ENCODE results near the gene NAT16. TPM values are rescaled to one million over a fixed set of nuclear protein-coding genes. Genes with fewer than 3 reads are reported as not detected.
"Not testable (repeated sequence)": the region's sequence is repeated elsewhere in the genome, so short reads cannot be mapped to it uniquely, and the experiment has no call there.

NAT16 gene
- total RNA-seq, 2 experiments from 2014 or later, result not detected

DNA sequence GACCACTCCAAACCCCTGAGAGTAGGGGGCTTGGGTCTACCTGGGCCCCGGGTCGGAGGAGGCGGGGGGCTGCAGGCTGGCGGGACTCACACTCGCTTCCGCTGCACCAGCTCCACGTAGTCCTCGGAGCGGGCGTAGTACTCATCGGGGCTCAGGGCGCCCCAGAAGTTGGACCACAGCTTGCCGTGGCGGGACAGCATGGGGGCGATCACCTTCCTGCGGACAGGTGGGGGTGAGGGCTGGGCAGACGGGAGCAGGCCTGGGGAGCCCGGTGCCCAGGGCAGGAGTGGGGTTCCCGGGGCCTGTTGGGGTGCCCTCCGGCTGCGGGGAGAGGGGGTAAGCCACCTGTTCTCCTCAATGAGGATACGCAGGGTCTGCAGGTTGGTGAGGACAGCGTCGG is 31.4 kb upstream of the NAT16 start:
- Mint-ChIP-seq H3K27me3 (no peaks in the 10 kb centered on the region), H3K4me3 (no peak overlapping the region), H3K9me3 (ENCODE audit: low read depth) (no peaks in the 10 kb centered on the region), H3K36me3 (peaks cover 4% of the 10 kb centered on the region), H3K4me1 (peaks cover 5% of the 10 kb centered on the region), H3K27ac (no peak overlapping the region)
- ATAC-seq, result no peak
- CTCF ChIA-PET, result interaction anchor here (1.1 to 1.6 kb wide), 3 partner anchors 67 to 71 kb away, joined by 3 to 5 read pairs (median 4); no protein-coding TSS in a partner anchor
- no peak for DNase-seq

DNA sequence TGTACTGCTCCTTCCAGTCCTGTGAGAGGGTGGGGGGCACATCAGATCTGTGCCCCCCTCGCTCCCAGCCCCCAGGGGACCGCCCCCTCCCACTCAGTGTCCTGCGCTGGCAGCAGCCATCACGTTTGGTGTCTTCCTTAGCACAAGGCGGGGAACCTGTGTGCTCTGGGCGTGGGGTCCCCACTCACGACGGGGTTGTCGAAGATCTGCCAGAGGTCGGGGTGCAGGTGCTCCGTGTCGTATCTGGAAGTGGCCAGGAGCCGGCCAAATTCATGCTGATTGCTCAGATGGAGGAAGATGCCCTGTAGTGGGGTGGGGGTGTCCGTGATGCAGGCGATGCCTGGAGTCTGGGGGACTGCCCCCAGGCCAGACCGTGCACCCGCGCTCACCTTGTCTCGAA is 30.1 kb upstream of the NAT16 start:
- Mint-ChIP-seq H3K4me1 (no peaks in the 10 kb centered on the region), H3K27ac (no peak overlapping the region), H3K36me3 (no peaks in the 10 kb centered on the region), H3K9me3 (ENCODE audit: low read depth) (no peaks in the 10 kb centered on the region), H3K4me3 (no peak overlapping the region), H3K27me3 (no peaks in the 10 kb centered on the region)
- no peak for ATAC-seq
- no peak for DNase-seq
- CTCF ChIA-PET, result interaction anchor here (0.5 to 1.3 kb wide), 3 partner anchors 17 to 67 kb away, joined by 3 to 4 read pairs (median 3); no protein-coding TSS in a partner anchor

DNA sequence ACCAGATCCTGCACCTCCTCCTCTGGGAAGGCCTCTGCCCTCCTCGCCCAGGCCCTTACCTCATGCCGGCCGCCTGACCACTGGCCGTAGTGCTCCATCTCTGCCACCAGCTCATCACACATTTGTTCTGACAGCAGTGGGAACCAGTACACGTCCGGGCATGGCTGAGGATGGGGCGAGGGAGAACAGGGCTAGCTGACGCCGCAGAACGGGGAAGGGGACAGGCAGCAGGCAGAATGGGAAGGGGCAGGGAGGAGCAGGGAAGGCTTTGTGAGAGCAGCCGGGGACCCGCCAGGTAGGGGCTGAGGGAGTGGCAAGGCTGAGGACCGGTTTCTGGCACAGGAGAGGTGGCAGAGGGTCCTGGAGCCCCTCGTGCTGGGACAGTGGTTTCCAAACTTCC is 28.7 kb upstream of the NAT16 start:
- no peaks in the 10 kb centered on the region for H3K36me3 Mint-ChIP-seq
- peaks cover 5% of the 10 kb centered on the region for H3K27me3 Mint-ChIP-seq
- CTCF ChIA-PET, result interaction anchor here (0.7 to 1.4 kb wide), 2 partner anchors 16 to 17 kb away, joined by 3 to 4 read pairs; no protein-coding TSS in a partner anchor
- no peaks in the 10 kb centered on the region for H3K4me1 Mint-ChIP-seq
- no peak overlapping the region for H3K27ac Mint-ChIP-seq
- ATAC-seq (no peak), DNase-seq (no peak)
- H3K9me3 Mint-ChIP-seq (ENCODE audit: low read depth), result no peaks in the 10 kb centered on the region
- H3K4me3 Mint-ChIP-seq, result no peak overlapping the region

DNA sequence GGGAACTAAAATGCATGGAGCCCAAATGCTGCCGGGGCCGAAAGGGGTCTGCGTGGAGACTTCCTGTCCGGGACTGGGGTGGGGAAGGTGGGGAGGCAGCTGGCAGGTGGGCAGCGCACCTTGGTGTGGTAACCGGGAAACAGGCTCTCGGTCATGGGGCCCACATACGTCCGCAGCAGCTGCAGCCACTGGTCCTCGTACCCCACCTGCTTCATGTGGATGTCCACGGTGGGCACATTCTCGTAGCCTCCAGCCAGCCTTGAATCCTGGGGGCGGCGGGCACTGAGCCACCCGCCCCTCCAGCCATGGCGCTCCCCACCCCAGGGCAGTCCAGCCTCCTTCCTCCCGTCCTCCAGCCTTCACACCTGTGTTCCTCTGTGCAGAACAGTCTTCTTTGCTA is 27.4 kb upstream of the NAT16 start:
- ATAC-seq (no peak), DNase-seq (no peak)
- no peaks in the 10 kb centered on the region for H3K4me1 Mint-ChIP-seq
- H3K27me3 Mint-ChIP-seq, result peaks cover 15% of the 10 kb centered on the region
- no peaks in the 10 kb centered on the region for H3K9me3 Mint-ChIP-seq (ENCODE audit: low read depth)
- CTCF ChIA-PET, result interaction anchor here (1.0 to 1.4 kb wide), 3 partner anchors 10 to 320 kb away, joined by 3 read pairs; partner anchors contain the start of genes PLOD3 and ZNHIT1
- H3K4me3 Mint-ChIP-seq, result no peak overlapping the region
- no peak overlapping the region for H3K27ac Mint-ChIP-seq
- H3K36me3 Mint-ChIP-seq, result no peaks in the 10 kb centered on the region

DNA sequence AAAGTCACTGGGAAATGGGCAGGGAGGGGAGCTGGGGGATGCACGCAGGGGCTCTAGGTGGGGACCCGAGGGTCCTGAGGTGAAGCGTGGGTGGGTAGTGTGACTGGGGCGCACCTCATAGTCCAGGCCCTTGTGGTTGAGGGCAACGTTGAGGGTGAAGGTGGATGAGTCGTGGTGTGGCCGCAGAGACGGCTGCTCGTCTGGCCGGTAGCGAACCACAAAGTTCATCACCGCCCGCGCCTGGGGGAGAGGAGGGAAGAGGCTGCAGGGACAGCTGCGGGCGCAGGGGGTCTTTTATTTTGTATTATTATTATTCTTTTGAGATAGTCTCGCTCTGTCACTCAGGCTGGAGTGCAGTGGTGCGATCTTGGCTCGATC is 26.6 kb upstream of the NAT16 start:
- no peak for ATAC-seq
- no peak overlapping the region for H3K4me3 Mint-ChIP-seq
- no peaks in the 10 kb centered on the region for H3K9me3 Mint-ChIP-seq (ENCODE audit: low read depth)
- H3K27me3 Mint-ChIP-seq, result peaks cover 21% of the 10 kb centered on the region
- H3K36me3 Mint-ChIP-seq, result no peaks in the 10 kb centered on the region
- DNase-seq, result no peak
- CTCF ChIA-PET, result no interaction called here
- no peaks in the 10 kb centered on the region for H3K4me1 Mint-ChIP-seq
- no peak overlapping the region for H3K27ac Mint-ChIP-seq

DNA sequence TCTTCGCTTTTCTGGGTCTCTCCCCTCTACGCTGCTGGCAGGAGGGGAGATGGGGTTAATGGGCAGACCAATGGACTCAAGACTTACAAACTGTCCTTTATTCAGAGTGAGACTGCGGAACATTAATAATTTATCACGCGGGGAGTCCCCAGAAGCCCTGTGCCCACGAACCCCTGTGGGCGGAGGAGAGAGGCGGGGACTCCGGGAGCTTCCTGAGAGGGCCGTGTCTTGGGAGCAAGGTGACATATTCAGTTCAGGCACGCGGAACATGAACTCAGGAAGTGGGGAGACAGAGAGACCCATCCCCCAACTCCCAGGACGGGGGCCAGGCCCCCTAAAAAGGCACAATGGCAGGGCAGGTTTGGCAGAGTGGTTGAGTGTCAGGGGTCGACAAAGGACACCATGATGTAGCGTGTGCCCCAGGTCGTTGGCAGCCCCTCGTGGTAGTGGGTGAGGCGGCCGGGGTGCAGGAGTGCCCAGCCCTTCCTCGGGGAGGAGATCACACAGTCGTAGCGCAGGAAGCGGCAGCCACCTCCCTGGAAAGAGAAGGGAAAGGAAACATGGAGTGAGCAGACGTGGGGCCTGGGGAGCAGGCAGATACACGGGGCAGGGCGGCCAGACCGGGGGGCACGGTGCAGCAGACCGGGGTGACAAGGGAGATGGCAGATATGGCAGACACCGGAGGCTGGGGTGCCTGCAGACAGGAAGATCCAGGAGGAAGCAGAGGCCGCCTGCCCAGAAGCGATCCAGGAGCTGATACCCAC is 26.0 kb upstream of the NAT16 start:
- Mint-ChIP-seq H3K36me3 (no peaks in the 10 kb centered on the region), H3K4me1 (no peaks in the 10 kb centered on the region), H3K9me3 (ENCODE audit: low read depth) (no peaks in the 10 kb centered on the region), H3K27ac (no peak overlapping the region), H3K27me3 (peaks cover 27% of the 10 kb centered on the region), H3K4me3 (no peak overlapping the region)
- ATAC-seq (no peak), DNase-seq (no peak)
- CTCF ChIA-PET, result interaction anchor here (0.6 to 1.5 kb wide), 3 partner anchors 12 to 14 kb away, joined by 3 to 4 read pairs (median 4); partner anchors contain the start of genes PLOD3 and ZNHIT1

DNA sequence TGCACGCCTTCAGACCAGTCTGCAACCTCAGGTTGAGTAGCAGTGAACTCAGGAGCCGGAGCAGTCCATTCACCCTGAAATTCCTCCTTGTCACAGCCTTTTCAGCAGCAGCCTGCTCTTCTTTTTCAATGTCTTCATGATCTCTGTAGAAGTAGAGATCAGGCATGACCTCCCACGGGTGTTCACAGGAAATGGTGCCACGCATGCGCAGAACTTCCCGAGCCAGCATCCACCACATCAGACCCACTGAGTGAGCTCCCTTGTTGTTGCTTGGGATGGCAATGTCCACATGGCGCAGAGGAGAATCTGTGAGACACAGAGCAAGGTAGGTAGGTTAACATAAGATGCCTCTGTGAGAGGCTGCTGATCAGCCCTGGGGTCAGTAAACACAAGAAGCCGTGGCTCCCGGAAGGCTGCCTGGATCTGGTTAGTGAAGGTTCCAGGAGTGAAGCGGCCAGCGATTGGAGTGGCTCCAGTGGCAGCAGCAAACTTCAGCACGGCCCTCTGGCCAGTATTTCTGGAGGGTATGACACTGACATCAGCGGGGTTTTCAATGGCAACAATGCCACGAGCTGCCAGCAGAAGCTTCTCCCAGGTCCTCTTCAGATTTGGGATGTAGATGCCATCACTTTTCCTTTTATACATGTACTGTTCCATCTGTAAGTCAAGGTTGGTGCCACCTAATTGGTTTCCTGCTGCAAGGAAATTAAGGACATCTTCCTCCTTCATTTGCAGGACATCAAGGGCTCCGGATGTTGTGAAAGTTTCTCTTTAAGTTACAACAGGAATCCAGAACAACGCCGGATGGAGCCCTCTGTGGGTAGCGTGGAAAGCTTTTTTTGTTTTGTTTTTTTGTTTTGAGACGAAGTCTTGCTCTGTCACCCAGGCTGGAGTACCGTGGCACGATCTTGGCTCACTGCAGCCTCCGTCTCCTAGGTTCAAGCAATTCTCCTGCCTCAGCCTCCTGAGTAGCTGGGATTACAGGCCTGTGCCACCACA is 23.9 kb upstream of the NAT16 start:
- H3K27ac Mint-ChIP-seq; ATAC-seq; H3K36me3 Mint-ChIP-seq; H3K4me3 Mint-ChIP-seq; DNase-seq; H3K9me3 Mint-ChIP-seq (ENCODE audit: low read depth); H3K4me1 Mint-ChIP-seq: not testable (repeated sequence)
- peaks cover 39% of the 10 kb centered on the region for H3K27me3 Mint-ChIP-seq
- CTCF ChIA-PET, result interaction anchor here (1.0 to 3.5 kb wide), 4 partner anchors 11 to 79 kb away, joined by 4 to 18 read pairs (median 6); partner anchors contain the start of gene PLOD3

DNA sequence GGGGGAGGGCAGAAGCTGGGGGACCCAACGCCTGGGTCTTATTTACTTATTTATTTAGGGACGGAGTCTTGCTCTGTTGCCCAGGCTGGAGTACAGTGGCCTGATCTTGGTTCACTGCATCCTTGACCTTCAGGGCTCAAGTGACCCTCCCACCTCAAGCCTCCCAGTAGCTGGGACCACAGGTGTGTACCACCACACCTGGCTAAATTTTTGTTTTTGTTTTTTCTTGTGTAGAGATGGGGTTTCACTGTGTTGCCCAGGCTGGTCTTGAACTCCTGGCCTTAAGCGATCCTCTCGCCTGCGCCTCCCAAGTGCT is 22.5 kb upstream of the NAT16 start:
- no peak overlapping the region for H3K27ac Mint-ChIP-seq
- no peaks in the 10 kb centered on the region for H3K9me3 Mint-ChIP-seq (ENCODE audit: low read depth)
- no peak for ATAC-seq

DNA sequence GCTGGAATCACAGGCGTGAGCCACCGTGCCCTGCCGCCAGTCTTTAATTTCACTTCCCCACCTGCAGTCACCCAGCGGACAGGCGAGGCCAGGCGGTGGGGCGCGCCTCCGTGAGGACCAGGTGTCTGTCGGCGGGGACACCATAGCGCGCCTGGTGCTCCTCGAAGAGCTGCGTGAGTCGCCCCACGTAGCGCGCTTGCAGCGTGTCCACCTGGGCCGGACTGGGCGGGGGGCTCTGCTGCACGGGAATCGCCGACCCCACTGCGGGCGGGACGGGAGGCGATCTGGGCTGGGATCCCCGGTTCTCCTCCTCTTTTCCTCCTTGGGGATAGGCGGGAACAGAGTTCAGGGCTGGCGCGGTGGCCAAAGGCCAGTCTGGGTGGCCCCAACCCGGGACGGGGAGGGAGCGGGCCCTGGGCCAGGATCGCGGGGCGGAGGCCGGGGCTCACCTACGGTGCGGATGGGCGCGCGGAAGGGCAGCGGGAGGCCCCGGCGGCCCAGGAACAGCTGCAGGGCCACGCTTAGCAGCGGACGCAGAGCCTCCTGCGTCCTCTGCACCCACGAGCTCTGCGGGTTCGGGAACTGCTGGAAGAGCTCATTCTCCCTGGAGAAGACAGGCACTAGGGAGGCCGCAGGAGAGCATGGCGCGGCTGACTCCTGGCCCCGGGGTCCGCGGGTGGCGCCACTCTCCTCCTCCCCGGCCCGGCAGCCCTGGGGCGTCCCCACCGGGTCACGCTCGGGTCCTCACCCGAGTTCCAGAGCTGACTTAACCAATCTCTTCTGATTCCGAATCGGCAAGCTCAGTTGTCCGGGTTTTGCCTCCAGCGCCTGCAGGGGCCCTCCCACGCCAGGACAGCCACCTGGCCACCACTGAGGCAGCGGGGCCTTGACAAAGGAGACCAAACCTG is 21.9 kb upstream of the NAT16 start:
- CTCF ChIA-PET, result interaction anchor here (0.7 to 3.5 kb wide), 5 partner anchors 9 to 43 kb away, joined by 3 to 18 read pairs (median 3); partner anchors contain the start of genes FIS1, PLOD3 and ZNHIT1
- no peak overlapping the region for H3K27ac Mint-ChIP-seq
- no peaks in the 10 kb centered on the region for H3K9me3 Mint-ChIP-seq (ENCODE audit: low read depth)
- peaks cover 42% of the 10 kb centered on the region for H3K27me3 Mint-ChIP-seq
- no peak overlapping the region for H3K4me3 Mint-ChIP-seq
- no peaks in the 10 kb centered on the region for H3K36me3 Mint-ChIP-seq
- peaks cover 4% of the 10 kb centered on the region for H3K4me1 Mint-ChIP-seq
- no peak for ATAC-seq
- no peak for DNase-seq

More for the DNA sequence above, 22.5 kb upstream of the NAT16 start:
- Mint-ChIP-seq H3K4me1 (peaks cover 4% of the 10 kb centered on the region), H3K4me3 (no peak overlapping the region), H3K27me3 (peaks cover 42% of the 10 kb centered on the region), H3K36me3 (no peaks in the 10 kb centered on the region)
- DNase-seq, result no peak
- CTCF ChIA-PET, result interaction anchor here (0.7 to 3.5 kb wide), 4 partner anchors 10 to 42 kb away, joined by 3 to 18 read pairs (median 3); partner anchors contain the start of gene FIS1

DNA sequence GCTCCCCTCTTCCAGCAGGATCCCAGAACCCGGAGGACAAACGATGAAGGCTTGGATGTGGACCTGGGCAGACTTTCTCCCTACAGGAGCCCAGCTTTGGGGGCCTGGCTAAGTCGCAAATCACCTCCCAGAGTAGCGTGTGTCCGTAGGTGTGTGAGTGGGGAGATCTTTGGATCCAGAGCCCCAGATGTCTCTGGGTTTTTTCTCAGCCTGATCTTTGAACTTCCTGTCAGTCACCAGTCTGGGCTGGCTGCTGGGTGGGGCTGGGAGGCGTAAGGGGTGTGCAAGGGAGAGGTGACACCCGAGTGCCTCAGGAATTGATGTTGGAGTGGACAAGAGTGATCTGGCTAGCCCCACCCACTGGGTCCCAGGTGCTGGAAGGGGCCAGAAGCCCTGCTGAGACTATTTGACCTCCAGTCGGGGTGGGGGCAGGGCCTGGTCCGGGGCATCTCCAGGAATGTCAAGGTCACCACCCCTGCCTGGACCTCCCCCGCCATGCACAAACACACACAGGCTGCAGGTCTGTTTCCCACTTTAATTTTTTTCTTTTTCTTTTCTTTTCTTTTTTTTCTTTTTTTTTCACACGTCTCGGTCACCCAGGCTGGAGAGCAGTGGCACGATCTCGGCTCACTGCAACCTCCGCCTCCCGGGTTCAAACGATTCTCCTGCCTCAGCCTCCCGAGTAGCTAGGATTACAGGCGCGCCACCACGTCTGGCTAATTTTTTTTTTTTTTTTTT is 20.9 kb upstream of the NAT16 start, which contains the start of gene MOGAT3:
TSS of gene MOGAT3 (minus strand) at position 175 of the 738 bp plus-strand sequence. CDS start 182 bp downstream, outside the sequence.
- no peak for DNase-seq
- Mint-ChIP-seq H3K4me3 (no peak within 1 kb of the TSS), H3K4me1 (peaks cover 4% of the 10 kb centered on the region), H3K36me3 (no peaks in the 10 kb centered on the region), H3K9me3 (ENCODE audit: low read depth) (no peaks in the 10 kb centered on the region), H3K27me3 (peaks cover 42% of the 10 kb centered on the region), H3K27ac (no peak within 1 kb of the TSS)
- CTCF ChIA-PET, result interaction anchor here (0.9 to 3.5 kb wide), 3 partner anchors 8 to 57 kb away, joined by 3 to 18 read pairs (median 4); partner anchors contain the start of genes PLOD3 and ZNHIT1
- ATAC-seq, result no peak

DNA sequence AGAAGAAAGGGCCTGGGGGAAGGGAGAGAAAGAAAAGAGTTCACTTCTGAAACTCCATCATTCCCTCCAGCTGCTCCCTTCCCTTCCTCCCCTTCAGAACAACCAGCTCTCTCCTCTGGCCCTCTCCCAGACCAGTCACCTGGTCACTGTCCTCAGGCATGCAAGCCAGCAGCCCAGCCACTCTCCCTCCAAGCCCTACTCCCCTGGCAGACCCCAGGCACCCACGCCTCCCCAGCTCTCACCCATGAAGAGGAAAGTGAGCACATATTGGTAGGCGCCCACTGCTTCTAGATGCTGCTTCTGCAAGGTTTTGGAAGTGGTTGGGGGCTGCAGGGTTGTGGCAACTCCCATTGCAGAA is 20.4 kb upstream of the NAT16 start:
- Mint-ChIP-seq H3K27me3 (peaks cover 42% of the 10 kb centered on the region), H3K9me3 (ENCODE audit: low read depth) (no peaks in the 10 kb centered on the region), H3K4me3 (no peak overlapping the region), H3K27ac (no peak overlapping the region), H3K4me1 (peaks cover 4% of the 10 kb centered on the region), H3K36me3 (no peaks in the 10 kb centered on the region)
- CTCF ChIA-PET, result interaction anchor here (0.7 to 1.5 kb wide), 3 partner anchors 17 to 97 kb away, joined by 3 to 4 read pairs (median 3); partner anchors contain the start of genes PLOD3 and ZNHIT1
- ATAC-seq (no peak), DNase-seq (no peak)

DNA sequence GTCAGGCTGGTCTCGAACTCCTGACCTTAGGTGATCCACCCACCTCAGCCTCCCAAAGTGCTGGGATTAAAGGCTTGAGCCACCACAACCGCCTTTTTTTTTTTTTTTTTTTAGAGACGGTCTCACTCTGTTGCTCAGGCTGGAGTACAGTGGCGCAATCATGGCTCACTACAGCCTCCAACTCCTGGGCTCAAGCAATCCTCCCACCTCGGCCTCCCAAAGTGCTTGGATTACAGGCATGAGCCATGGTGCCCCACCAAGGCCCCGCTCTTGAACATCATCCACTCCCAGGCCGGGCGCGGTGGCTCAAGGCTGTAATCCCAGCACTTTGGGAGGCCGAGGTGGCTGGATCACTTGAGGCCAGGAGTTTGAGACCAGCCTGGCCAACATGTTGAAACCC is 19.4 kb upstream of the NAT16 start:
- DNase-seq; CTCF ChIA-PET; H3K36me3 Mint-ChIP-seq; H3K4me1 Mint-ChIP-seq; H3K4me3 Mint-ChIP-seq; ATAC-seq; H3K9me3 Mint-ChIP-seq (ENCODE audit: low read depth); H3K27ac Mint-ChIP-seq: not testable (repeated sequence)
- peaks cover 42% of the 10 kb centered on the region for H3K27me3 Mint-ChIP-seq
